ENCODE results near the gene AP3S1. TPM values are rescaled to one million over a fixed set of nuclear protein-coding genes. Genes with fewer than 3 reads are reported as not detected.

Gene AP3S1
- total RNA-seq, 1 donor from 2014 or later: 133 TPM

DNA sequence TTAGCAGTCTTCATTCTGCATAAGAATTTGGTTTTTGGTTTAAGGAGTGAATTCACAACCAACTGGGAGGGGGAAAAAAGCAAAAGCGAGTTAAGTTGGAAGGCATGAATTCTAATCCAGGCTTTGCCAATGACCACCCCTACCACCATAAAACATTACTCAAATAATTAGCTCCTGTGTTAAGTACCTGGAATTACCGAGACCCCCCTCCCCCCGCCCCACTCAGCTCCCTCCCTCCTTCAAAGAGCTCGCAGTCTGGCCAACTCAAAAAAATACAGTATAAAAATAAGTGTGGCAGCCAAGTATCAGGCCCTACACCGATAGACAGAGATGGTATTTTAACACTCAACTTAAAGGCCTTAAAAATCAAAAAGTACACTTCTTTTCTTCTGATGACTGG, 862 bp upstream of the AP3S1 start:
- H3K4me1 Mint-ChIP-seq (ENCODE audit: low read depth): peaks cover 59% of the 10 kb centered on the region
- TF ChIP-seq, protein P1, sequence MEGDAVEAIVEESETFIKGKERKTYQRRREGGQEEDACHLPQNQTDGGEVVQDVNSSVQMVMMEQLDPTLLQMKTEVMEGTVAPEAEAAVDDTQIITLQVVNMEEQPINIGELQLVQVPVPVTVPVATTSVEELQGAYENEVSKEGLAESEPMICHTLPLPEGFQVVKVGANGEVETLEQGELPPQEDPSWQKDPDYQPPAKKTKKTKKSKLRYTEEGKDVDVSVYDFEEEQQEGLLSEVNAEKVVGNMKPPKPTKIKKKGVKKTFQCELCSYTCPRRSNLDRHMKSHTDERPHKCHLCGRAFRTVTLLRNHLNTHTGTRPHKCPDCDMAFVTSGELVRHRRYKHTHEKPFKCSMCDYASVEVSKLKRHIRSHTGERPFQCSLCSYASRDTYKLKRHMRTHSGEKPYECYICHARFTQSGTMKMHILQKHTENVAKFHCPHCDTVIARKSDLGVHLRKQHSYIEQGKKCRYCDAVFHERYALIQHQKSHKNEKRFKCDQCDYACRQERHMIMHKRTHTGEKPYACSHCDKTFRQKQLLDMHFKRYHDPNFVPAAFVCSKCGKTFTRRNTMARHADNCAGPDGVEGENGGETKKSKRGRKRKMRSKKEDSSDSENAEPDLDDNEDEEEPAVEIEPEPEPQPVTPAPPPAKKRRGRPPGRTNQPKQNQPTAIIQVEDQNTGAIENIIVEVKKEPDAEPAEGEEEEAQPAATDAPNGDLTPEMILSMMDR (IDR thresholded peaks at IDR 0.05): no peak
- H3K4me3 Mint-ChIP-seq (ENCODE audit: unreplicated experiment): peak overlapping the region; percentile 94

DNA sequence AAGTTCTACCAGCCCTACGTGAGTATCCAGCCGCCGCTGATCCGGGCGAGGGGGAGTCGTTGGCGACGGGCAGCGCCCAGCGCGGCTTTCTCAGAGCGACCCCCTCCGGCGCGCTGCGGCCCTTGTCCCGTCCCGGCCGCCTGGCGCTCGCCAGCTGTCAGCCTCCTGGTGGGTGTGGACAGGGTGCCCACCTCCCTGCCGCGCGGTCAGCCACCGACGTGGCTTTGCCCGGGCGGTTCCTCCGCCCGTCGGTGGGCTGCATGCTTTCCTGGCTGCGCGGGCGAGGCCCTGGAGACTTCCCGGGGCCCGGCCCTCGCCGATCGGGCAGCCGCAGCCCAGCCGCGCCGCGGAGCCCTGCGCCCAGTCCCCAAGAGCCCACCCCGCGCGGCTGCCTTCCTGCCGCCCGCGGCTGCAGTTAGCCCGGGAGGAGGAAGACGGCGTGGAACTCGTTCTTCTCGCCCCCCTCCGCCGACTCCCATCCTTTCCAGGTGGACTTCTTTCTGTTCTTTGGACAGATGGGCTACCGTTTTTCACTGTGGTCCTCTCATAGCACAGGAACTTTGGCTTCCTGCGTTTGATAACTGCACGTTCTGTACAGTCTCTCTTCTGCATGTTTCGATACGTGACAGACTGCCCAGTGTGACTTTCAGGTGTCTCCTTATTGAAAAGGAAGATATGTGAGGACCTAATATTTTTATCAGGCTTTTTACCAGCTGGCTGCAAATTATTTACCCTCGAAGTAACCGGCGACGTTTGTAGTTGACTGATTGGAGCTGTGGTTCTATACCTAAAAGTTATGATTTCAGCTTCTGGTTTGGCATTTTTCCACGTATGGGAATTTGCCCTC, 577 bp downstream of the AP3S1 start:
- DNase-seq (ENCODE audit: low spot score): peak; percentile 90
- Mint-ChIP-seq H3K9me3 (ENCODE audit: low read depth) (no peaks in the 10 kb centered on the region), H3K36me3 (ENCODE audit: low read depth) (peaks cover 4% of the 10 kb centered on the region), H3K27me3 (ENCODE audit: low read depth) (no peaks in the 10 kb centered on the region), H3K27ac (ENCODE audit: unreplicated experiment) (peak overlapping the region; percentile 94), H3K4me1 (ENCODE audit: low read depth) (peaks cover 60% of the 10 kb centered on the region), H3K4me3 (ENCODE audit: unreplicated experiment) (peak overlapping the region; percentile 80)
- TF ChIP-seq, protein P1 (IDR thresholded peaks at IDR 0.05): peak; percentile 67

More for the DNA sequence above, 862 bp upstream of the AP3S1 start:
- Mint-ChIP-seq H3K27ac (ENCODE audit: unreplicated experiment) (peak overlapping the region; percentile 99), H3K9me3 (ENCODE audit: low read depth) (no peaks in the 10 kb centered on the region), H3K27me3 (ENCODE audit: low read depth) (no peaks in the 10 kb centered on the region), H3K36me3 (ENCODE audit: low read depth) (peaks cover 10% of the 10 kb centered on the region)
- DNase-seq (ENCODE audit: low spot score): no peak

DNA sequence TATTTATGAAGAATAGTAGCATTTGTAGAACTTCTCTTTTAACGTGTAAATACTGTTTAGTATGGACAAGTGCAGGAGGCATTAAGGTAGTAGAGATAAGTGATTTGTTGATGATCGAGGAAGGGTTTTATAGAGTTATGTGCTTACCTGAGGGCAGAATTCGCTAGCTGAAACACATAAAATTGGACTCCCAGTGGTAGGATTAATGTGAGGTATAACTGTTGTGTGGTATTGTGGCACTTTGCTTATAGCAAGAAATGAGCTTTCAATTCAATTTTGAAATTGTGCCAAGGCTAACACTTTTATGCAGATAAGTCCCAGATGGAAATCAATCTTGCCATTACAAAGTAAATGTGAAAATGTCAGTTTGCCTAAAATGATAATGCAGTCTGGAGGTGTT, 1.2 kb downstream of the AP3S1 start:
- Mint-ChIP-seq H3K9me3 (ENCODE audit: low read depth) (no peaks in the 10 kb centered on the region), H3K4me3 (ENCODE audit: unreplicated experiment) (peak overlapping the region; percentile 80), H3K36me3 (ENCODE audit: low read depth) (no peaks in the 10 kb centered on the region), H3K4me1 (ENCODE audit: low read depth) (peaks cover 55% of the 10 kb centered on the region), H3K27me3 (ENCODE audit: low read depth) (no peaks in the 10 kb centered on the region), H3K27ac (ENCODE audit: unreplicated experiment) (peak overlapping the region; percentile 85)
- TF ChIP-seq, protein P1 (IDR thresholded peaks at IDR 0.05): no peak
- DNase-seq (ENCODE audit: low spot score): no peak

DNA sequence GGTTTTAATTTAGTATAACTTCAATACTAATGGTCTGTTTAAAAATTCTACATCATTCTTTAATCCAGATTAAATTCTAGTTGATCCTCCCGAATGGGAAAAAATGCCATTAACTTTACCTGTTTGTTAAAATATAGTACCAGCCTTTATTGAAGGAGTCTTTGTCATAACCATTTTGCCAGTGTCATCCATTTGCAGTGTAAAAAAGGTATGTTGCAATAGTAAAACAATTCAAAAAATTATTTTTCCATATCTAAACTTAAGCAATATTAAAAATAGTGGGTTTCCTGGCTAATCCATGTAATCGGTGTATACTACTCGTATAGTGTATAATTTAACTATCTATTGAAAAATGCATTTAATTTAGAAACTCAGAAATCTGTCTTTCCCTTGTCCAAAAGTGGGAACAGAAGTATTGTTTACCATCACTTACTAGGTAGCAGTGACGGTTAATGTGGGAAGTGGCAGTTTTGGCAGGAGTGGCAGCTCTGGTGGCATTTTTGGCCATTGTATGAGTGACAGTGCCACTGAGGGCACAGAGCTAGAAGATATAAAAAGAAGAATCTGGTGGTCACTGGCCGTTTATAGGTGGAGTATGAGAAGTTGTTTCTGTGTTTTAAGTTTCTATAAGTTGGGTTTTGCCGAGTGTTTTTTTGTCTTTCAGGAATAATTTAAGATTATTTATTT, 1.9 kb downstream of the AP3S1 start:
- DNase-seq (ENCODE audit: low spot score): no peak
- Mint-ChIP-seq H3K27me3 (ENCODE audit: low read depth) (no peaks in the 10 kb centered on the region), H3K36me3 (ENCODE audit: low read depth) (no peaks in the 10 kb centered on the region), H3K4me1 (ENCODE audit: low read depth) (peaks cover 50% of the 10 kb centered on the region), H3K27ac (ENCODE audit: unreplicated experiment) (peak overlapping the region; percentile 83), H3K4me3 (ENCODE audit: unreplicated experiment) (peak overlapping the region; percentile 80), H3K9me3 (ENCODE audit: low read depth) (no peaks in the 10 kb centered on the region)
- TF ChIP-seq, protein P1 (IDR thresholded peaks at IDR 0.05): no peak

DNA sequence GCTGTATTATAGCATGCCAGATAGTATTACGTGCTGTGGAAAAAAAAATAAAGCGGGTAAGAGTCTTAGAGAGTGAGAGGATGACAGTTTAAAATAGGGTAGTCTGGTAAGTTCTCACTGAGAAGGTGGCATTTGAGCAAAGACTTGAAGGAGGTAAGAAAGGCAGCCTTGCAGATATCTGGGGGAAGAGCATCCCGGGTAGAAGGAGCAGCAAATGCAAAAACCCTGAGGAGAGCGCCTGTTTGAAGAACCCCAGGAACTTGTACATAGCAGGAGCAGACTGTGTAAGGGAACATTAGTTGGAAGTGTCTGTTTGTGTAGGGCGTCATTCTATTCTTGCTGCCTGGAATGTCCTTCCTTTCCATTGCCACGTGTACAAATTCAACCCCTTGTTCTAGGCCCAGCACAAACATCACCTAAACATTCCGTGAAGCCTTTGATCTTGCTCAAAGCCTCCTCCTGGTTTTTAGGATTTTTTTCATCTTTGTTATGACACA, 2.6 kb downstream of the AP3S1 start:
- no peak for DNase-seq (ENCODE audit: low spot score)
- no peaks in the 10 kb centered on the region for H3K27me3 Mint-ChIP-seq (ENCODE audit: low read depth)
- H3K9me3 Mint-ChIP-seq (ENCODE audit: low read depth): no peaks in the 10 kb centered on the region
- H3K27ac Mint-ChIP-seq (ENCODE audit: unreplicated experiment): peak overlapping the region; percentile 83
- H3K4me3 Mint-ChIP-seq (ENCODE audit: unreplicated experiment): peak overlapping the region; percentile 80
- H3K4me1 Mint-ChIP-seq (ENCODE audit: low read depth): peaks cover 47% of the 10 kb centered on the region
- TF ChIP-seq, protein P1 (IDR thresholded peaks at IDR 0.05): no peak
- H3K36me3 Mint-ChIP-seq (ENCODE audit: low read depth): no peaks in the 10 kb centered on the region

Data from chondrocyte (in vitro differentiated cells).